ENCODE results near the gene RGS5. TPM values are rescaled to one million over a fixed set of nuclear protein-coding genes. Genes with fewer than 3 reads are reported as not detected.

Gene RGS5
- total RNA-seq, 4 donors from 2014 or later, result 57.2 to 174 (median 91.8) TPM

DNA sequence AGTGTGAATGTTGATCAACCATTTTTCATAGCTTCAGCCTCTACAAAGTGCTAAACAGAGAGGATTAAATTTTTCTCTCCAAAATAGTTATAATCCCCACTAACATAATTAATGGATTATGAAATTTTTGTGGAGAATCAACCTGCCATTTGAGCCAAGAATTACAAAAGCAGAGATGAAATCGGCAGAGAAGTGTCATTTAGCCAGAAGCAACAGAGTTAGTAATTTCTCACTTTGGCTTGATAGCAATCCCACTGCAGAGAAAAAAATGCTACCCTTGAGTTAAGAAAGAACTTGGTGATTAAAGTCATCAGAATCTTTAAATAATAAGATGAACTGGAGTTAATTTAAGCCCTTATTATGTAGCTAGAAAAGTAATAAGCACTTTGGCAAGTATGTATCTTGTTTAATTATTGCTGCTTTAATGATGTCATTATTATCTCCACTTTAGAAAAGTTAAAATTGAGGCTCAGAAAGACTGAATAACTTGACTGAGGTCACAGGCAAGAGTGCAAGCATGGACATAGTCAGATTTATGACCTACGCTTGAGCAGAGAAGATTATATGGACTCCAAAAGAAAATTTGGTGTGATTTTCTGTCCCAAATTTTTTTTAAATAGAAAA is 96.2 kb downstream of the RGS5 start:
- TF ChIP-seq, protein P1, sequence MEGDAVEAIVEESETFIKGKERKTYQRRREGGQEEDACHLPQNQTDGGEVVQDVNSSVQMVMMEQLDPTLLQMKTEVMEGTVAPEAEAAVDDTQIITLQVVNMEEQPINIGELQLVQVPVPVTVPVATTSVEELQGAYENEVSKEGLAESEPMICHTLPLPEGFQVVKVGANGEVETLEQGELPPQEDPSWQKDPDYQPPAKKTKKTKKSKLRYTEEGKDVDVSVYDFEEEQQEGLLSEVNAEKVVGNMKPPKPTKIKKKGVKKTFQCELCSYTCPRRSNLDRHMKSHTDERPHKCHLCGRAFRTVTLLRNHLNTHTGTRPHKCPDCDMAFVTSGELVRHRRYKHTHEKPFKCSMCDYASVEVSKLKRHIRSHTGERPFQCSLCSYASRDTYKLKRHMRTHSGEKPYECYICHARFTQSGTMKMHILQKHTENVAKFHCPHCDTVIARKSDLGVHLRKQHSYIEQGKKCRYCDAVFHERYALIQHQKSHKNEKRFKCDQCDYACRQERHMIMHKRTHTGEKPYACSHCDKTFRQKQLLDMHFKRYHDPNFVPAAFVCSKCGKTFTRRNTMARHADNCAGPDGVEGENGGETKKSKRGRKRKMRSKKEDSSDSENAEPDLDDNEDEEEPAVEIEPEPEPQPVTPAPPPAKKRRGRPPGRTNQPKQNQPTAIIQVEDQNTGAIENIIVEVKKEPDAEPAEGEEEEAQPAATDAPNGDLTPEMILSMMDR (IDR thresholded peaks at IDR 0.05), result no peak
- ATAC-seq (ENCODE audit: low FRiP score) (no peak), DNase-seq (ENCODE audit: low spot score) (no peak)

DNA sequence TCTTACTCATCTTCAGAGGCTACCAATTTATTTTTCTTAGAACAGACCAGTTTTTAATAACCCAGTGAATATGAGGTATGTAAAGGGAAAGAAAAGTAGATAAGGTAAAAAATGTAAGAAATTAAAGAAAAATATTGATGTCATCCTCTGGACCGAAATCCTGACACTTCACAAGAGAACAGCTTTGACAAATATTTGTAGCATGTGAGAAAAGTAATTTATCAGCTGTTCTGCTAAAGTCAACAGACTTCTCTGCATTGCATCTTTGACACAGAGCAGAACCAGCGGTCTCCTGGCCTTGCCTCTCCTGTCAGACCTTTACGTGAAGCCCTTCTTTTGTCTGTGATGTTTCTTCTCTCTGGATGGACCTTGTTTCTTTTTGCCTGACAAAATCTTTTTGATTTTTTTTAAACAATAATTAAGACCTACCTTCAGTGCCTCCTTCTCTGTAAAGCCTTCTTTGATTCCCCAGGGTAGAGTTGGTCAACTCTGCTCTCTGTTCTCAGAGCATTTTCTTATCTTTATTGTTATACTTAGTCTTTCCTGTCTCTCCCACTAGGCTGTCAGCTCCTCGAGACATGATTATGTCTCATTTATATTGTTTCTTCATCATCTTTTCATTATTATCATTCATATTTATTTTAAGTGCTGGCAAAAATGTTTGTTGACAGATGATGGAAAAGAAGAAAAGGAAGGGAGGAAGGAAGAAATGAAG is 98.2 kb downstream of the RGS5 start:
- ATAC-seq (ENCODE audit: low FRiP score) (no peak), DNase-seq (ENCODE audit: low spot score) (no peak)
- TF ChIP-seq, protein P1 (IDR thresholded peaks at IDR 0.05), result no peak

DNA sequence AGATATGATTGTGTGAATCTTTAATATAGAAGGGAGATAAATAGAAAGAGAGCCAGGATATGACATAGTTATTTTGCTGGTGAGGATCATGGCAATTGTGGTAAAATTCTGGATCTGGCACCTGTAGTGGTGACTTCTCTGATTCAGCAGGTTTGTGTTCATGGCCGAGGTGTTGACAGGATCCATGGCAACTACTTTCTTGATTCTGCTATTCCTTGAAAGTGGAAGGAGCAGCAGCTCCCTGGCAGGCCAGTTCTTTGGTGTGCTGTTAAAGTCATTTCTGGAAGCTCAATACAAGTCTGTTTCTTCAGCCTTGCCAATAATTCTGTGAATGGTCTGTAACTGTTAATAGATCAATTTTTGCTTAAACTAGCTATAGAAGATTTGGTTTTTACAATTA is 100.1 kb downstream of the RGS5 start:
- ATAC-seq (ENCODE audit: low FRiP score) (no peak), DNase-seq (ENCODE audit: low spot score) (no peak)
- TF ChIP-seq, protein P1 (IDR thresholded peaks at IDR 0.05), result no peak

DNA sequence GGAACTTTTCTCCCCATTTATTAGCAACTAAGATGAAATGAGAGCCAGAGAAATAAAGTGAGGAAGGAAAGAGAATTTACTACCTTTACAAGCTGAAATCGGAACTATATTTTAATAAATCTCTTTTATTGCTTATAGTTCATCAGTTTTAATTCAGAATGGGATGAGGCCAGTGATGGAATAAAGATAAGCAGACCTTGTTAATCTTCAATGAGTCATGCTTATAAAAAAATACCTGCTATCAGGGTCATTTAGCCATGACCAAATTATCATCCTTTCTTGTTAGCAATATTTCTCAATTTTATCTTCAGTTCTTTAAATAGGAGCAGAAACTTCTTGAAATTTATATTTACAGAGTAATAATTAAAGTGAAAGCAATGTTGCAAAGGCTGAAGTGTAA is 107.5 kb downstream of the RGS5 start:
- TF ChIP-seq, protein P1 (IDR thresholded peaks at IDR 0.05), result no peak
- ATAC-seq (ENCODE audit: low FRiP score) (no peak), DNase-seq (ENCODE audit: low spot score) (no peak)

DNA sequence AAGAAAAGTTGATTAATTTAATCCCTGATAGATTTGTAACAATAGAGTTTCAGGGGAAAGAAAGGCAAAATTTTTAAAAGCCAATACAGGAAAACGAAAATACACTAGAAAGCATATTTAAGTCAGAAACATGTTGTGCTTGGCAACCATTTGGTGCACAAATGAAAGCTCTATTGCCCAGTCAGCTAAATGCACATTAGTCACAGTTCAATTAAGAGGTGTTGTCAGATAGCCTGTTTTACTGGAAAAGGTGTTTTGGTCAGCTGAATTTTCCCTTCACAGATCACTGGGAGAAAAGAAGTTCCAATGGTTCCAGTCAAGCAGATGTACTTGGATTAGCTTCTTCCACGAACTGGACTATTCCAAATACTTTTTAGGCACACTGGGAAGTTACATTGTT is 108.1 kb downstream of the RGS5 start:
- TF ChIP-seq, protein P1 (IDR thresholded peaks at IDR 0.05), result no peak
- no peak for DNase-seq (ENCODE audit: low spot score)
- peak; percentile 37 for ATAC-seq (ENCODE audit: low FRiP score)

DNA sequence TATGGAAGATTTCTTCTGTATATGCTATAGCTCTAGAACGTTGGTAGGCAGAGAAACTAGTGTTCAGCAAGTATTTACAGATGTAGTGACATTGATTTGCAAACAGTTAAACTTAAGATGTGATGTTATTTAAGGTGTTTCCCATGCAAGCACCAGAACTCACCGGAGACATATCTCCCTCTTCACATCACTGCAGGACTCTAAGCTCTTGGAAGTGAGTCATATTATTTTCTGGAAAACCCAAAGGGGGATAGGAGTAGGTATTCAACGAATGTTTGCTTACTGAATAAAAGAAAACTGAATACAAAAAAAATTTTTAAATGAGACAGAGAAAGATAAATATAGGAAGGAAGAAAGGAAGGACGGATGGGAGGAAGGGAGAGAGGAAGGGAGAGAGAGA is 108.5 kb downstream of the RGS5 start:
- ATAC-seq (ENCODE audit: low FRiP score), result no peak
- DNase-seq (ENCODE audit: low spot score), result no peak
- TF ChIP-seq, protein P1 (IDR thresholded peaks at IDR 0.05), result no peak

DNA sequence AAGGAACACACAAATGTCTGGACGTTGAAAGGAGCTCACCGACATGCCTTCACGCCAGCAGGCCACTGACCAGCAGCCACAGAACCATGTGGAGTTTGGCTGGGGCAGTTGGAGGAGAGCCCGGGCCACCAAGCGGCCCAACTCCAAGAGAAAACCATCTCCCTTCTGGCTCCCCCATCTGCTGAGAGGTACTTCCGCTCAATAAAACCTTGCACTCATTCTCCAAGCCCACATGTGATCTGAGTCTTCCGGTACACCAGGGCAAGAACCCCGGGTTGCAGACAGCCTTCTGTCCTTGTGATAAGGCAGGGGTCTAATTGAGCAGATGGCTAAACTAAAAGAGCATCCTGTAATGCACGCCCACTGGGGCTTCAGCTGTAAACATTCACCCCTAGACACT is 109.1 kb downstream of the RGS5 start:
- DNase-seq (ENCODE audit: low spot score) (no peak), ATAC-seq (ENCODE audit: low FRiP score) (no peak)

More for the DNA sequence above, 109.1 kb downstream of the RGS5 start:
- TF ChIP-seq, protein P1 (IDR thresholded peaks at IDR 0.05), result no peak

Measured in omental fat pad (tissue), 4 donors.